Hepatocyte (in vitro differentiated cells): ENCODE measurements around the gene GNG10.

Experiments used
- EZH2 ChIP-seq: fragments of 200-600 bp; sonication (generic); IDR thresholded peaks from 2 replicates; pipeline ENCODE4 v1.6.1; 2016; ENCODE audit warnings: antibody characterized with exemption, mild to moderate bottlenecking, borderline replicate concordance
- TF ChIP-seq, protein P1 (sequence below): fragments of 200-600 bp; sonication (generic); IDR thresholded peaks from 2 replicates; pipeline ENCODE4 v1.5.1; 2016; ENCODE audit warnings: antibody characterized with exemption, mild to moderate bottlenecking; ENCODE audit not compliant: poor library complexity

DNA sequence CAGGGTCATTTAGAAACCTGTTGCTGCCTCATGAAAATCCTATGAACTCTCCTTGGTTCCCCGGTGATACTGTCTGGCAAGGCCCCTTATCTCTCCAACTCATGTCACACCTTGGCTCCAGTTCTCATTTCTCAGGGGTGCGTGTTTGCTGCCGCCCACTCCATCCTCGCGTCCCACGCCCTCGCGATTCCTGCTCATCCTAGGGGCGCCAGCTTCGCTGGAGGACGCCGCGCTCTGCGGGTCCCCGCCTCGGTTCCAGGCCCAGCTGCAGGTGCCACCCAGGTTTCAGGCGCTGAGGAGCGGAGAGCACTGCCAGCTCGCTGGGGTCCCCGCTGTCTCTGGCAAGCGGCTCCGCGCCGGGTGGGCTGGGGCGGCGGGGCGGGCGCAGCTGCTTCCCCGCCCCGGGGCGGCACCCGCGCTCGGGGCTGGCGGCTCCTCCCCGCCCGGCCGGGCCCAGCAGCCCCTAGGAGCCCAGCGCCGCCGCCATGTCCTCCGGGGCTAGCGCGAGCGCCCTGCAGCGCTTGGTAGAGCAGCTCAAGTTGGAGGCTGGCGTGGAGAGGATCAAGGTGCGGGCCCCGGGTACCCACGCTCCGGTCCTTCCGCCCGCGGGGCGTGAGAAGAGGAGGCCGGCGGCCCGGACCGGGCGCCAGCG is at the start of gene GNG10:
- no peak for TF ChIP-seq EZH2
- TF ChIP-seq, protein P1, sequence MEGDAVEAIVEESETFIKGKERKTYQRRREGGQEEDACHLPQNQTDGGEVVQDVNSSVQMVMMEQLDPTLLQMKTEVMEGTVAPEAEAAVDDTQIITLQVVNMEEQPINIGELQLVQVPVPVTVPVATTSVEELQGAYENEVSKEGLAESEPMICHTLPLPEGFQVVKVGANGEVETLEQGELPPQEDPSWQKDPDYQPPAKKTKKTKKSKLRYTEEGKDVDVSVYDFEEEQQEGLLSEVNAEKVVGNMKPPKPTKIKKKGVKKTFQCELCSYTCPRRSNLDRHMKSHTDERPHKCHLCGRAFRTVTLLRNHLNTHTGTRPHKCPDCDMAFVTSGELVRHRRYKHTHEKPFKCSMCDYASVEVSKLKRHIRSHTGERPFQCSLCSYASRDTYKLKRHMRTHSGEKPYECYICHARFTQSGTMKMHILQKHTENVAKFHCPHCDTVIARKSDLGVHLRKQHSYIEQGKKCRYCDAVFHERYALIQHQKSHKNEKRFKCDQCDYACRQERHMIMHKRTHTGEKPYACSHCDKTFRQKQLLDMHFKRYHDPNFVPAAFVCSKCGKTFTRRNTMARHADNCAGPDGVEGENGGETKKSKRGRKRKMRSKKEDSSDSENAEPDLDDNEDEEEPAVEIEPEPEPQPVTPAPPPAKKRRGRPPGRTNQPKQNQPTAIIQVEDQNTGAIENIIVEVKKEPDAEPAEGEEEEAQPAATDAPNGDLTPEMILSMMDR = no peak
